NCI-H2171 (cell line): ENCODE results near the gene C11orf58.

Source experiments
- DNase-seq: peaks from one replicate; lab custom pipeline; 2025; lab: John Stamatoyannopoulos, UW

C11orf58 gene

GRCh38 chr11:16769386-16769785, 30.9 kb downstream of the C11orf58 start:
- no peak for DNase-seq

- DNase-seq, result no peak
Measured at GRCh38 chr11:16770016-16770415, 31.6 kb downstream of the C11orf58 start.

GRCh38 chr11:16771350-16772140, 33.1 kb downstream of the C11orf58 start:
- DNase-seq, result no peak

GRCh38 chr11:16772141-16772512, 33.7 kb downstream of the C11orf58 start:
- DNase-seq, result no peak

- no peak for DNase-seq
Measured at GRCh38 chr11:16773981-16774935, 35.8 kb downstream of the C11orf58 start.

- no peak for DNase-seq
Measured at GRCh38 chr11:16774936-16775613, 36.6 kb downstream of the C11orf58 start.

GRCh38 chr11:16775614-16776283, 37.3 kb downstream of the C11orf58 start:
- no peak for DNase-seq

- DNase-seq, result no peak
Measured at GRCh38 chr11:16776711-16777612, 38.5 kb downstream of the C11orf58 start.

GRCh38 chr11:16777613-16777975, 39.1 kb downstream of the C11orf58 start:
- no peak for DNase-seq

GRCh38 chr11:16778286-16778685, 39.8 kb downstream of the C11orf58 start:
- DNase-seq, result no peak

- no peak for DNase-seq
Measured at GRCh38 chr11:16778876-16779275, 40.4 kb downstream of the C11orf58 start.

GRCh38 chr11:16779436-16779835, 41.0 kb downstream of the C11orf58 start:
- DNase-seq, result no peak

GRCh38 chr11:16780146-16780545, 41.7 kb downstream of the C11orf58 start:
- DNase-seq, result no peak

- DNase-seq, result no peak
Measured at GRCh38 chr11:16780698-16781550, 42.5 kb downstream of the C11orf58 start.

GRCh38 chr11:16781936-16782919, 43.8 kb downstream of the C11orf58 start:
- no peak for DNase-seq

- no peak for DNase-seq
Measured at GRCh38 chr11:16783321-16783801, 44.9 kb downstream of the C11orf58 start.

GRCh38 chr11:16784097-16784496, 45.6 kb downstream of the C11orf58 start:
- no peak for DNase-seq

GRCh38 chr11:16784666-16785065, 46.2 kb downstream of the C11orf58 start:
- no peak for DNase-seq
